Central memory CD8-positive, alpha-beta T cell (primary cell): ENCODE data around the gene ELMOD1.

Experiments used
- ATAC-seq: fragments of 150-1000 bp; cut with Tn5 transposase; replicated peaks from 2 replicates; pipeline ENCODE4 v1.10.0; 2022; ENCODE audit warnings: mild to moderate bottlenecking, moderate FRiP score, moderate number of reproducible peaks; ENCODE audit not compliant: poor library complexity, severe bottlenecking; ENCODE audit errors: extremely low read depth
- DNase-seq, 2 donors: peaks; one replicate each; pipeline ENCODE4 v3.0.0; 2021; ENCODE audit warnings: low spot score in 2 of 2
- H3K27ac Mint-ChIP-seq: one replicate; pipeline ENCODE4 v1.8.0; 2022; ENCODE audit warnings: low read depth, mild to moderate bottlenecking, moderate library complexity, mixed read lengths
- H3K27me3 Mint-ChIP-seq: one replicate; pipeline ENCODE4 v1.8.0; 2022; ENCODE audit warnings: mixed read lengths
- H3K36me3 Mint-ChIP-seq: one replicate; pipeline ENCODE4 v1.8.0; 2022; ENCODE audit warnings: mild to moderate bottlenecking, moderate library complexity, mixed read lengths; ENCODE audit not compliant: insufficient read depth
- H3K4me1 Mint-ChIP-seq: one replicate; pipeline ENCODE4 v1.8.0; 2022; ENCODE audit warnings: mixed read lengths
- H3K4me3 Mint-ChIP-seq: one replicate; pipeline ENCODE4 v1.8.0; 2022; ENCODE audit warnings: mild to moderate bottlenecking, moderate library complexity, mixed read lengths
- H3K9me3 Mint-ChIP-seq: one replicate; pipeline ENCODE4 v1.8.0; 2022; ENCODE audit warnings: mixed read lengths

Gene ELMOD1

DNA sequence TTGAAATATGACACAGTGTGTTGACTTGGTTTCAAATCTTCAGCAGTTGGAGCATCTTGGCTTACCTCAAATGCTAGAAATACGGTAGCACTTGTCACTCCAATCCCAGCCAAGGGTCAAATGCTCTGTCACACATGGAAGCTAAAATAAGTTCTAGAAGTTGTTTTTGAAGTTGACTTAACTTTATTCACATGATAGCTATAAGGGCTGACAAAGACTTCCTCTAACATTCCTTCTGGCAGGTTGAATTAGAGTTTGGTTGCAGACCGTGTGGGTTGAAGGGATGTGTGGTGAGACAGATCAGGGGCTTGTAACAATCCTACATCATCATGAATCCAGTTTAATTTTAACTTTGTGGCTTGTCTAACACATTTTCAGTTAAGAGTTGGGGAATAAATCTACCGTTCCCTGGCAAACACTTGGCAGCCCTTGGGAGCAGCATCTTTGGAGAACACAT is 116.3 kb downstream of the ELMOD1 start:
- H3K27me3 Mint-ChIP-seq: peaks cover 77% of the 10 kb centered on the region
- no peak for ATAC-seq
- no peaks in the 10 kb centered on the region for H3K4me1 Mint-ChIP-seq
- H3K9me3 Mint-ChIP-seq: no peaks in the 10 kb centered on the region
- no peak overlapping the region for H3K27ac Mint-ChIP-seq
- H3K36me3 Mint-ChIP-seq: no peaks in the 10 kb centered on the region
- DNase-seq: no peak
- no peak overlapping the region for H3K4me3 Mint-ChIP-seq

DNA sequence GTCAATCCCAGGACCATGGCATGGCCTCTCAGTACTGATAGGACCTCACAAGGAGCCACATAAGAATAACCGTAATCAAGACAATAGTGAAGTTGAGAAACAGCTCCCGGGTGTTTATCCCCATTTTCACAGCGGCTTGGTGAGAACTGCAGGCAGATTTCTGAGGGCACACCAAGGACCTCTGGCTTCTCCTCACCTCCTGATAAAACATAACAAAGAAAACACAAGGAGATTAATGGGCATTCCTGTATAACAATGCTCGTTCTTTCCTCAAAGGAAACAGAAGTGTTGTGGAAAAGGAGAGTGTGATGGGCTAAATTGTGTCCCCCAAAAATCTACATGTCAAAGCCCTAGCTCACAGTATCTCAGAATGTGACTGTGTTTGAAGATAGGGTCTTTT is 116.9 kb downstream of the ELMOD1 start:
- Mint-ChIP-seq H3K36me3 (no peaks in the 10 kb centered on the region), H3K4me3 (no peak overlapping the region), H3K4me1 (no peaks in the 10 kb centered on the region), H3K27ac (no peak overlapping the region), H3K9me3 (no peaks in the 10 kb centered on the region), H3K27me3 (peaks cover 77% of the 10 kb centered on the region)
- no peak for DNase-seq
- ATAC-seq: no peak

DNA sequence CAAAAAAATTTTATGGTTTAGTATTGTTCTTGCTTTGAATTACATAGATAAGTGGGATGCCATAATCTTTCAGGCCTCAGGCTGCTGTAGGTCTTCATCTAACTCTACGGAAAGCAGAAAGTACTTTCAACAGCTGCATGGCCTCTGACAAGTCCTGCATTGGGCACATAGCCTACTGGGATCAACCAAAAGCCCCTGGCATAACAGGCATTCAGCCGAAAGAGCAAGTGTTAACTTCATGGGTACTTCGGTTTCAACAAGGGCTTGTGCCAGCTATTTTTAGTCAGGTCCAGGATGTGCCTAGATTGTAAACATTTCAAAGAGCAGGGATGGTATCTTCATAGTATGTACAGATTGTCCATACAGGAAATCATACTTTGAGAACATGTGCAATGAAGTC is 117.8 kb downstream of the ELMOD1 start:
- H3K4me1 Mint-ChIP-seq: no peaks in the 10 kb centered on the region
- no peaks in the 10 kb centered on the region for H3K36me3 Mint-ChIP-seq
- peaks cover 71% of the 10 kb centered on the region for H3K27me3 Mint-ChIP-seq
- H3K27ac Mint-ChIP-seq: no peak overlapping the region
- DNase-seq (no peak), ATAC-seq (no peak)
- H3K9me3 Mint-ChIP-seq: no peaks in the 10 kb centered on the region
- H3K4me3 Mint-ChIP-seq: no peak overlapping the region

DNA sequence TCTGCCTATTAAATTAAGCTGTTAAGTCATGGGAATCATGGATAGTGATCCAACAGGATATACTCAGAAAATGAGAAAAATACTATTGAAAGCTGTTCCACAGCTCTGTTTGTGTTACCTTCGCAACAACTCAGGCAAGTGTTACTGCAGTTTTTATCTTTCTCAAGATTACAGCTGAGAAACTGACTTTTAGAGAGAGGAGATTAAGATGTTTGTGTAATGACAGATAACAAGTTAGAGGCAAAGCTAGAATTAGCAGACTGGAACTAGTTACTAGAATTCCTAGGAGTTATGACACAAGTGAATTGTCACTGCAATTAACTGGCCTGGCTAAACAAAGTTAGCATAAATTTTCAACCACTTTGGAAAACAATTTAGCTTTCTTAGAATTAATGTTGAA is 119.4 kb downstream of the ELMOD1 start:
- H3K27ac Mint-ChIP-seq: no peak overlapping the region
- no peak for DNase-seq
- no peaks in the 10 kb centered on the region for H3K36me3 Mint-ChIP-seq
- no peak for ATAC-seq
- no peaks in the 10 kb centered on the region for H3K4me1 Mint-ChIP-seq
- H3K27me3 Mint-ChIP-seq: peaks cover 63% of the 10 kb centered on the region
- no peak overlapping the region for H3K4me3 Mint-ChIP-seq
- no peaks in the 10 kb centered on the region for H3K9me3 Mint-ChIP-seq

DNA sequence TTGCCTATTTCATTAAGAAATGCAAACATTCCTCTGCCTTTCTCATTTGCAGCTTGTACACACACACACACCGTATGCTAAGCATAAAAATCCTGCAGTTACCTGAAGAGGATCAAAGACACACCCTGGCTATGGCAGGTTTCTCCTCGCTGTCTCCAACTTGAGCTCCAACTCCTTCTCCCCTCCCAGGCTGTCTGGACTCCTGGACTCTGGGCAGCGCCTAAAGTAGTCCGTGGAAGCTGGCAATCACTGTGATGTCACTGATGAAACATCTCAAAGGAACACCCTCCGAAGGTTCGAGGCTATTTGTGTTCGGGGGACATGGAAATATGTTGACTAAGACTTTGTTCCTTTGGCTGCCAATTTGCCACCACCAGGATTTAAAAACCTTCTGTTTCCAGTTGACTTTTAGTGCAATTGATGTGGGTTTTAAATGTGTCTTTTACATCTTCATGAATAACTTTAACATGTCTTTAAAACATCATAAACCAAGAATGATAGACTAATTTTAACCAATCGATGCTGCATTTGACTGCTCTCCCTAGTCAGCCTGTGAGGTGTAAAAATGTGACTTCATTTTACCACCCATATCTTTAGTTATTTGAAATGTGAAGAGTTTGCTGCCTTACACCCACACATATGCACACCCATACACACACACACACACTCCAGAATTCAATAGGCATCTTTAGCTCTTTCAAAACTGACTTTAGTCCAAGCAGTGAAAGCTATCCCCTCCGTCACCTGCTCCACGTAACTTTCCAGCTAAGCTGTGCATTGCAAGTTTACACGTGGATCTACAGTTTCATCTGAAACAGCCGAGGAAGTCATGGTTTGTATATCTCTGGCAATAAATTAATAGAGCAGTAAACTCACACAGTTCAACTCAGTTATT is 121.2 kb downstream of the ELMOD1 start, which contains the start of gene SLN:
Gene SLN, minus strand, starts transcription at position 196 of the 895 bp plus-strand sequence.
- Mint-ChIP-seq H3K9me3 (no peaks in the 10 kb centered on the region), H3K27me3 (peaks cover 80% of the 10 kb centered on the region), H3K27ac (no peak within 1 kb of the TSS), H3K36me3 (peaks cover 1% of the 10 kb centered on the region), H3K4me1 (no peaks in the 10 kb centered on the region), H3K4me3 (no peak within 1 kb of the TSS)
- no peak for DNase-seq
- ATAC-seq: no peak

DNA sequence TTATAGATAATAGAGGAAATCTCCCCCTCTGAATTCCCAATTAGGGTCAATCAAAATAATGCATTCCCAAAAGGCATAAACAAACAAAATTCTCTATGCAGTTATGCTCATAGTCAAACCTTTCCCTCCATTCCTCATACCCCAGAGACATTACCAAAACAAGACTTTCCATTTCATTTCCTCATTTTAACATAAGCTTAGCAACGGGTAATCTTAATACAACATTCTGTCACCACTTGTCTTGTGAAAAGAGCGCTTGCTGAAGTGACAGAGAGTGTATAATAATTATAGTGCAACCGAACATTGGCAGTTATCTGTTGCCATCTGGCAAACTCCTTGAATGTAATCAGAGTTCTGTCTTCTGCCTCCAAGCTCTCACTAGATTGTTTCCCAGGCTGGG is 122.1 kb downstream of the ELMOD1 start:
- Mint-ChIP-seq H3K4me1 (no peaks in the 10 kb centered on the region), H3K27ac (no peak overlapping the region), H3K9me3 (no peaks in the 10 kb centered on the region), H3K36me3 (peaks cover 1% of the 10 kb centered on the region), H3K4me3 (no peak overlapping the region), H3K27me3 (peaks cover 71% of the 10 kb centered on the region)
- ATAC-seq: no peak
- DNase-seq: no peak
